Testis (tissue), 3 donors: ENCODE measurements around the gene TDRD9. TPM values are rescaled to one million over a fixed set of nuclear protein-coding genes. Genes with fewer than 3 reads are reported as not detected.

Source experiments
- DNase-seq: peaks from one replicate; pipeline ENCODE4 v3.0.0-alpha.2; 2019
- H3K27ac ChIP-seq, 2 donors: fragments of 200-600 bp; sonication (generic); one replicate each; pipeline ENCODE4 v1.5.1; 2019
- H3K27me3 ChIP-seq: fragments of 200-600 bp; sonication (generic); one replicate; pipeline ENCODE4 v1.5.1; 2019
- H3K36me3 ChIP-seq: fragments of 200-600 bp; sonication (generic); one replicate; pipeline ENCODE4 v1.5.1; 2017; ENCODE audit warnings: low read depth; ENCODE audit errors: missing control alignments
- H3K4me1 ChIP-seq: fragments of 200-600 bp; sonication (generic); one replicate; pipeline ENCODE4 v1.5.1; 2019
- H3K4me3 ChIP-seq, 2 donors: fragments of 200-600 bp; sonication (generic); one replicate each; pipeline ENCODE4 v1.5.1; 2017 to 2019
- H3K9me3 ChIP-seq: fragments of 200-600 bp; sonication (generic); one replicate; pipeline ENCODE4 v1.5.1; 2017
- CTCF ChIP-seq, 3 experiments: fragments of 450-650 bp in 2 of 3; fragments of 200-600 bp in 1 of 3; sonication (generic) in 1 of 3; IDR thresholded peaks; one replicate each; pipeline ENCODE4 v1.5.1; 2016 to 2019; ENCODE audit warnings: antibody characterized with exemption in 3 of 3, mild to moderate bottlenecking in 2 of 3, moderate library complexity in 1 of 3
- POLR2A ChIP-seq: fragments of 450-650 bp; IDR thresholded peaks from one replicate; pipeline ENCODE4 v1.6.1; 2017; ENCODE audit warnings: antibody characterized with exemption, mild to moderate bottlenecking, moderate library complexity
- WGBS, 2 donors: methylation state at CpG; one replicate each; pipeline ENCODE4 v1.1.5; 2018; 5-methylcytosine and 5-hydroxymethylcytosine counted together
- intact Hi-C: fragments of 100-400 bp; cut with DNase I; formaldehyde crosslinking; loops from one replicate; pipeline ENCODE4 v1.15.1; 2023; ENCODE audit warnings: low total_unique reads
- polyA plus RNA-seq: library from polyadenylated mRNA; stranded (reverse); fragments of 350-450 nt; fragmentation: Illumina TruSeq; extraction: RNeasy Lipid Tissue Mini Kit (QIAGEN cat#74804); gene quantifications from one replicate; pipeline ENCODE4 v1.2.3, GENCODE V29; 2014; ENCODE audit warnings: low read depth, low replicate concordance; ENCODE audit not compliant: insufficient read depth
- total RNA-seq, 2 donors: library from RNA; depleted of rRNA; stranded (reverse); fragments of >200 nt; gene quantifications; one replicate each; pipeline ENCODE4 v1.2.3, GENCODE V29; 2016

TDRD9 gene
- total and polyA plus RNA-seq, 3 donors from 2014 or later: 41.8 to 72.8 (median 68.5) TPM

- no peaks in the 10 kb centered on the region for H3K36me3 ChIP-seq
- TF ChIP-seq CTCF (IDR thresholded peaks at IDR 0.05) (no peak), POLR2A (no peak)
- H3K27me3 ChIP-seq: no peaks in the 10 kb centered on the region
- intact Hi-C loops: no loop called here
- DNase-seq: no peak
- no peaks in the 10 kb centered on the region for H3K9me3 ChIP-seq
- H3K4me1 ChIP-seq: no peaks in the 10 kb centered on the region
- 84 to 91% methylated on average over 2 of the region's 2 CpGs for WGBS, 2 donors
- H3K27ac ChIP-seq: no peak overlapping the region
- no peak overlapping the region for H3K4me3 ChIP-seq
Measured at GRCh38 chr14:104048758-104049507, 120.7 kb downstream of the TDRD9 start.

DNA sequence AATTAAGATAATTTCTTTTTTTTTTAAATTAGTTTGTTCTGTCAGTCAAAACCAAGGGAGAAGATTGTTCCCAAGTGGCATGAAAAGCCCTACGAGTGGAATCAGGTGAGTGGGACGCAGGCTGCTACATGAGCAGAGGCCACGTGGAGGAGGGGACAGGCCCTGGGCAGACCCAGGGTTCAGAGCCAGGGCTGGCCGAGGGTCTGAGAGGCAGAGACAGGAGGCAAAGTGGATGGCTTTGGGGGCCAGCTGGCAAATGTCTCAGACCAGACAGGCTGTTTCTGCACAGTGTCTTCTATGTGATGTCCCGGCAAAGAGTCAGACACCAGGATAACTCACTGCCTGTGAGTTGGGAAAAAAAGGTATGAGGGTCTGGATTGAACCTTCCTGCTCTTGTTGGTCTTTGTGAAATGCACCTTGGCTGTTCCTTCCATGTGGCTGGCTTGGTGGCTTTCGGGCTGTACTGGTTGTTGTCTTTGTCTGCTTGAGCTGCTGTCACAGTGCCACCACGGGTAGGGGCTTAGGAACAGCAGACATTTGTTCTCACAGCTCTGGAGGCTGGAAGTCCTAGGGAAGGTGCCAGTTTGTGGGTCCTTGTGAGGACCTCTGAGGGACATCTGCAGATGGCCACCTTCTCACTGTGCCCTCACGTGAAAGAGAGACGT lies 121.5 kb downstream of the TDRD9 start:
- no peaks in the 10 kb centered on the region for H3K27me3 ChIP-seq
- H3K9me3 ChIP-seq: no peaks in the 10 kb centered on the region
- H3K36me3 ChIP-seq: no peaks in the 10 kb centered on the region
- no peaks in the 10 kb centered on the region for H3K4me1 ChIP-seq
- no peak for DNase-seq
- H3K27ac ChIP-seq: no peak overlapping the region
- intact Hi-C loops: no loop called here
- no peak overlapping the region for H3K4me3 ChIP-seq
- 70 to 75% methylated on average over 9 of the region's 9 CpGs for WGBS, 2 donors
- no peak for TF ChIP-seq POLR2A
- TF ChIP-seq CTCF (IDR thresholded peaks at IDR 0.05): no peak

DNA sequence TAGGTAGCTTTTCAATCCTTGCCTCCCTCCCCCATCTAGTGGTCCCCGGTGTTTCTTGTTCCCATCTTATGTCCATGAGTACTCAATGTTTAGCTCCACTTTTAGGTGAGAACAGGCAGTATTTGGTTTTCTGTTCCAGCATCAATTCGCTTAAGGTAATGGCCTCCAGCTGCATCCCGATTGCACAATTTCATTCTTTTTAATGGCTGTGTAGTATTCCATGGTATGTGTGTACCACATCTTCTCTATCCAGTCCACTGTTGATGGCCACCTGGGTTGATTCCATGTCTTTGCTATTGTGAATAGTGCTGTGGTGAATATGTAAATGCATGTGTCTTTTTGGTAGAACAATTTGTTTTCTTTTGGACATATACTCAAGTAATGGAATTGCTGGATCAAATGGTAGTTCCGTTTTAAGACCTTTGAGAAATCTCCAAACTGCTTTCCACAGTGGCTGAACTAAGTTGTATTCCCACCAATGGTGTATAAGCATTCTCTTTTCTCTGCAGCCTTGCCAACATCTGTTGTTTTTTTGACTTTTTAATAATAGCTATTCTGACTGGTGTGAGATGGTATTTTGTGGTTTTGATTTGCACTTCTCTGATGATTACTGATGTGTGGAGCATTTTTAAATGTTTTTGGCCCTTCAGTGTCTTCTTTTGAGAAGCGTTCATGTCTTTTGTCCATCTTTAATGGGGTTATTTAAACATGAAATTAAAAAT lies 123.0 kb downstream of the TDRD9 start:
- intact Hi-C loops: no loop called here
- H3K4me3 ChIP-seq: no peak overlapping the region

GRCh38 chr14:104054222-104054905 lies 126.1 kb downstream of the TDRD9 start:
- TF ChIP-seq POLR2A (no peak), CTCF (IDR thresholded peaks at IDR 0.05) (no peak)
- DNase-seq: no peak
- no peaks in the 10 kb centered on the region for H3K9me3 ChIP-seq
- H3K27ac ChIP-seq: no peak overlapping the region
- no peaks in the 10 kb centered on the region for H3K4me1 ChIP-seq
- no peak overlapping the region for H3K4me3 ChIP-seq
- no peaks in the 10 kb centered on the region for H3K27me3 ChIP-seq
- WGBS, 2 donors: 80 to 83% methylated on average over 11 to 16 of the region's 16 CpGs
- no peaks in the 10 kb centered on the region for H3K36me3 ChIP-seq
- intact Hi-C loops: no loop called here

More for the DNA sequence above, 123.0 kb downstream of the TDRD9 start:
- Histone ChIP-seq H3K4me1 (no peaks in the 10 kb centered on the region), H3K27ac (no peak overlapping the region), H3K27me3 (no peaks in the 10 kb centered on the region), H3K9me3 (no peaks in the 10 kb centered on the region), H3K36me3 (no peaks in the 10 kb centered on the region)
- TF ChIP-seq CTCF (IDR thresholded peaks at IDR 0.05) (no peak), POLR2A (no peak)
- WGBS, 2 donors: 91 to 94% methylated on average over 5 of the region's 5 CpGs
- DNase-seq: no peak
